HG02571 (cell line): ENCODE measurements around the gene CST4.
"Not testable (repeated sequence)": the region's sequence is repeated elsewhere in the genome, so short reads cannot be mapped to it uniquely, and the experiment has no call there.

ENCODE experiments used
- ATAC-seq: cut with Tn5 transposase; IDR thresholded peaks from one replicate; pipeline ENCODE4 v1.9.1; 2021; ENCODE audit warnings: mild to moderate bottlenecking, moderate library complexity; ENCODE audit not compliant: unreplicated experiment

Gene CST4

DNA sequence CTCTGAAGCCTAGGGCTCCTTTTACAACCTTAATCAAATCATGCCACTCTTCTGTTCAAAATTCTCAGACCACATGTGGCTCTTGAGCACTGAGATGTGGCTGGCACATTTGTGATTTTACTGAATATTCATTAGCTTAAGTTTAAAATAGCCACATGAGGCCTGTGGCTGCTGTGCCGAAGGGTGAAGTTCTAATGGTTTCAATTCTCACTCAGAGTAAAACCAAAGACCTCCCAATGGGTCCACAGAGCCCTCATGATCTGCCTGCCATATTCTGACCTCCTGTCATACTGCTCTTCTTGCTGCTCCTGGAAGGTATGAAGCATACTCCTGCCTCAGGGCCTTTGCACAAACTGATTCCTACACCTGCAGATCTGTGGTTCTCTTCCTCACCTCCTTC lies 43.3 kb downstream of the CST4 start:
- ATAC-seq, result no peak

DNA sequence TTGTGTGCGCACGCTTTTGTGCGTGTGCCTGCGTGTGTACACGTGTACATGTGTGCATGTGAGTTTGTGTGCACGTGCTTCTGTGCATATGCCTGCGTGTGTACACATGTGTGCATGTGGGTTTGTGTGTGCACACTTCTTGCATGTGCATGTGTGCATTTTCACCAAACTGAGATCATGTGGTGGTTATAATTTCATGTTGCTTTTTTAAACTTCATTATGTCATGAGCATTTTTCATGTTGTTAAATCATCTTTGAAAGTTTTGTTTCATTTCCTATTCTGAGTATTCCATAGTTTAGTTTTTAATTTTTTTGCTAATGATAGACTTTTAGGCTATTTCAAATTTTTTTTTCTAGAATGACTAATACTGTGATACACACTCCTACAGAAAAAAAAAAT lies 44.7 kb downstream of the CST4 start:
- no peak for ATAC-seq

DNA sequence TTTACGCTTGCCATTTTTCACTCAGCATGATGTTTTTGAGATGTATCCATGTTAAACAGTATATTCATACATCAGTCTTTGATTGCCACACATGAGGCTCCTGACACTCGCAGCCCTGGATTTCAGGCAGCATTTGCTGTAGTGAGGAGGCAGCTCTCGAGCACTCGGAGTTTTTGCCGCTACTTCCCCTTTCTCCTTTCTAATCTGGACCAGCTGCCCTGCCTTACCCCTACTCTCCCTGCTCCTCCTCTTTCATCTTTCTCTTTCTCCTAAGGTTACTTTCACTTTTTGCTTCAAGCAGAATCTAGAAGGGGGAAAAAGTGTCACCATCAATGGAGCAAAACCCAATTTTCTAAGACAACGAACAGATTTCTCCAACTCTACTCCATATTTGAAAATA lies 45.2 kb downstream of the CST4 start:
- no peak for ATAC-seq

DNA sequence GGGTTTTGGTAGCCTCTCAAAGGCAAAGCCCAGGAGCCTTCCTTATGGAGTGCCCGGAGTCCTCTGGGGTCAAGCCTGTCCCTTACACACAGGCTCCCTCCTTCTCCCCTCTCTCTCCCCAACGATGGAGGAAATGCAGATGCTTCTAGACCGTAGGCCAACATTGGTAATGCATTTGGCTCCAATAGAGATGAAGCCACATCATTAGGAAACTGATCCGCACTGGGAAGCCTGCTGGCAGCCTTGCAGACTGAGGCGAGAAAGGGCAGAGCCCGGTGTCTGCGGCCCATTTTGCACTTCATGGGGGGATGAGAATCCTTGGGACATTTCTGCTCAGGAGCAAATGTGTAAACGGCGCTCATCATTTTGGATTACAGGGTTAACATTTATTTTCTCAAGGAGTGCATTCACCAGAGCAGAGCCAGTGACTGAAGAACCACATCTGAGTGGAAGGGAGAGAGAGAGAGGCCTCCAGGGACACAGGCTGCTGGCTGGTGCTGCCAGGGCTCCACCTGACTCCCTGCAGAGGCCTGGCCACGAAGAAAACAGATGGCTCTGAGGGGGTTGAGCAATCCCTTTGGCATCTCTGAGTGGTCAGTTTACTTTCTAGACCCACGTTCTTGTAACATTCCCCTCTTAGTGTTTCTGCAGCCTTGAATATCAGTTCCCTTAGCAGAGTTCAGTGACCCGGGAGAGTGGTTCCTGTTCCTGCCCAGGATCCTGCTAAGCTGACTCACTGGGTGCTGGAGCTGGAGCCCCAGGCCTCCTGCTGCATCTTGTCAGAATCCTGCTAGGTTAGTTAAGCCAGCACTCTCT lies 46.7 kb downstream of the CST4 start:
- no peak for ATAC-seq

DNA sequence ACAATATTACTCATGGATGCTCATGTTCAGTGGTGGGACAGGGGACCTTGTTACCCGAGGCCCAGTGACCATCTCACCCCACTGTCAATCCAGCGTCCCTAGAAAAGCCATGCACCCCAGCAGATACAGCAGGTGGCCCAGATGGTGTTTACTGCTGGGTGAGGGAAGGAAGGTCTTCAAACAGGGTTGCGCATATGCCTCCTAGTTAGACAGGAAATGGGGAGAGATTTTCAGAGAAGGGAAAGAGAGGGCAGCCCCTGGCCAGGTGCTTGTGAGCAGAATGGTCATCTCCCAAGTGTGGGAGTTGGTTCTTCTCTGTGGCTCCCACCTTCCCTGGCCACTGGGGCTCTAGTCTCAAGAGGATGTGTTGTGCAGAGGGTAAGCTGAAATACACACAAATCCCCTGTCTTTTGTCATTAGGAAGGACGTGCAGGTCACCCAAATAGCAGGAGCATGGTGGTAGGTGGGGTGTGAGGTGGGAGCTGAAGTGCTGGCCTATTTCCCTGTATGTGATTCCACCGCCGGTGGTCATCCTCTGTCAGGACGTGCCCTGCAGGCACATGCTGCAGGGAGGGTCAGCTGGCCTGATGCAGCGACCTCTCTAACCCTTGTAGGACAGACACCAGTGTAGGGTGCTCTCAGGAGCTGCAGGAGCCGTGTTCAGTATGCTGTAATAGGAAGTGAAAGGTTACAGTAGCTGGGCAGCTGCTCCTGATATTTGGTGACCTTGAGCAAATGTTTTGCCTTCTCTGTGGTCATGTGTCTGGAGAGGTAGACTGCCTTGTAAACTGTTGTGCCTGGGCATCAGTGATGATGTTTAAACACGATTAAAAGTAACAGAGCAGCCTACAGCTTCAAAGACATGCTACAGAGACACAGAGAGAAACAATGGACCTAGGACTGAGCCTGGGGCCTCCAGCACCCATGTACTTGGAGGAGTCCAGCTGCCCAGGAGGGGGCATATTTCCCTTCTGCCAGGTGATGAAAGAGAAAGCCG lies 47.9 kb downstream of the CST4 start:
- ATAC-seq, result no peak

DNA sequence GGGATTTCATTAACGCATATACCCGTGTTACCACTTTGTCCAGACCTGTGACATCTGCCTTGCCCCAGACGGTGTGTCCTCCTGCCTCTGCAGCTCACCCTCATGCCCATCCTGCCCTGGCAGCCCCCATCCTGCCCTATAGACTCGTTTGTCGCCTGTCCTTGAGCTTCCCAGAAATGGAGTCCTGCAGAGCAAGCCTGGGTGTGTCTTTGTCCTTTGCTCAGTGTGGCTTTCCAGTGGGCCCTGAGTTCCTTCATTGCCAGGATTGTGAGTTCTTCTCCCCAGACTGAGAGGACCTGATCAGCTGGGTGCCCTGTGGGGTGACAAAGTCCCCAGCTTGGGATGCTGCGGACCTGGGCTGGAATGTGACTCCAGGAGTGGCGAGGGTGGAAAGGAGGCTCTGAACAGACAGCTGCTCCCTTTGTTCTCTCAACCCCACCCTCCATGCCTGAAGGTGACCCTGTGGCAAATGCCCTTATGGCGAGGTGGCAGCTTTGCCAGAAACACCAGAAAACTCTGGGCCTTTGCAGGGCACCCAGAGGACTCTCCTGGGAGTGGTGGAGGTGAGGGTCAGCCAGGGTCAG lies 48.7 kb downstream of the CST4 start:
- no peak for ATAC-seq

DNA sequence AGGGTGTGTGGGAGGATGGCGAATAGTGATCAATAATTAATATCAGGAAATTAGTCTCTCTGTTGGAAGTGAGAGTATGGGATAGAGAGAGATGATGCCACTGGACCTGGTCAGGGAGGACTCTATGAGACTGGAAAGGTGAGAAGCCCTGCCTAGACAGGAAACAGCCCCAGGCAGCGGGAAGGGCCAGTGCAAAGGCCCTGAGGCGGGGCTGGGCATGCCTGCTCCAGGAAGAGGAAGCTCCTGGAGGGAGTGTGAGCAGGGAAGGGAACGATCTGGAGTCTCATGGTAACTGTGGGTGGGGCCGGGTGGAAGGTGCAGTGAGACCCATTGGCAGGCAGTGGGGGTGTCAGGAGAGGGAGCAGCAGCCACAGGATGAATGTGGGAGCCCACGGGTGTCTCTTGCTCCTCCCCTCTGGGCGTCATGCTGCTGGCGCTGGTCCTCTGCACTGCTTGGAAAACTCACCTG lies 49.3 kb downstream of the CST4 start:
- no peak for ATAC-seq

DNA sequence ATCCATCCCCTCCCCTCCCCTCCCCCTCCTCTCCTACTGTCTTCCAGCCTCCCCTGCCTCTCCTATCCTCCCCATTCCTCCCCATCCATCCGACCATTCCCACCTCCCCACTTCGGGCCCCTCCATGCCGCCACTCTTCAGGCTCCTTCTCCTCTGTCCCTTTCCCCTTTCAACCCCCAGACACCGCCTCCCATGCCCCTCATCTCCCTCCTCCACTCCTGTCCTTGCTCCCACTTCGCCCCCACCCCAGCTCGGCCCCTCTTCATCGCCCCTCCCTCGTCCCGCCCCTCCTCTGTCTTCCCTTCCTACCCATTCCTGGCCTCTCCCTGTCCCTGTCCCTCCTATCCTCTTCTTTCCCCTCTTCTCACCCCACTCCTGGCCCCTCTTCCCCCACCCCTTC lies 50.5 kb downstream of the CST4 start:
- no peak for ATAC-seq

DNA sequence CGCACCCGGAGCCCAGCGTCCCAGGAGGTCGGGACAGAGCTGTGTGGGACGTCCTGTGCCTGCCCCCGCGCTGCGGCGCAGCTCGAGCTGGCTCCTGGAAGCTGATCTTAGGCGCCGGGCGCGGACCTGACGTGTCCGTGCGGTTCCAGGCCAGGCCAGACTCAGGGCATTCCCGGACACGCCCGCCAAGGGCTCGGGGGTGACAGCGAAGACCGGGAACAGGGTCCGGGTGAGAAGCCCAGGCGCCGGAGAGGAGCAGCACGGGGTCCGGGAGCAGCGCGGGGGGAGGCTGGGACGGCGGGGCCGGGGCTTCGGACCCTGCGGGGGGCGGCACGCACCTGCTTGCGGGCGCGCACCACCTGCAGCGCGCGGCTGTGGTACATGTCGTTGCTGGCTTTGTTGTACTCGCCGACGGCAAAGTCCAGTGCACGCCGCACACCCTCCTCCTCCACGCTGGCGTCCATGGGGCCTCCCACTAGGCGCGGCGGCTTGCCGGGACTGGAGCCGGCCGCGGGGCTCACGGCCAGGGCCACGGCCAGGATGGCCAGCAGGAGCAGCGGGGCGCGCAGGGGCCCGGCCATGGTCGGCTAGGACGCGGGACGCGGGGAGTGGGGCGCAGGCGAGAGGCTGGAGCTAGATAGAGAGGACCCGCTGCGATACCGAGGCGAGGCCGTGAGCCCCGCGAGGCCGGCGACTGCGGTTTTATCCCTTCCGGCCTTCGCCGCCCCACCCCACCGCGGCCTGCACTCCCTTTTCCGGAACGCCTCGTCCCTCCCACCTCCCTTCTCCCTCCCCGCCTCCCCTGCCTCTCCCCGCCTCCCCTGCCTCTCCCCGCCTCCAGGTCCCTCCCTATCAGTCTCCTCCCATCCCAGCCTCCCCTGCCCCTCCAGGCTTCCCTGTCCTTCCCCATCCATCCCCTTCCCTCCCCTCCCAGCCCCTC lies 51.3 kb downstream of the CST4 start, which contains the start of gene CST3:
TSS of gene CST3 (minus strand) at position 674 of the 940 bp plus-strand sequence. CDS start at position 581, 93 bp downstream.
- peak; percentile 58 for ATAC-seq

DNA sequence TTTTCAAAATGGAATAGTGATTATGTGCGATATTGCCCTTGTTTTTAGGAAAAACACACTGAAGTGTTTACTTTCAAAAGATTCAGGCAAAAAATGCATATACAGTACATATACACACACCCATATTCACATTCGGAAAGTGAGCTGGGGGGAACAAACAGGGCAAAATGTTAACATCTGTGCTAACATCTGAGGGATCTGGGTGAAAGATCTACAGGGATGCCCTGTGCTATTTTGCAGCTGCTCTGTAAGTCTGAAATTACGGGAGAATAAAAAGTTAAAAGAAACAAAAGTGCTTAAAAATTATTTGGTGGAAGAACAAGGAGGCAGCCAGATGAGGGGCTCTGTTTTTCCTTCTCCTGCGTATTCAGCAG lies 51.9 kb downstream of the CST4 start:
- no peak for ATAC-seq

DNA sequence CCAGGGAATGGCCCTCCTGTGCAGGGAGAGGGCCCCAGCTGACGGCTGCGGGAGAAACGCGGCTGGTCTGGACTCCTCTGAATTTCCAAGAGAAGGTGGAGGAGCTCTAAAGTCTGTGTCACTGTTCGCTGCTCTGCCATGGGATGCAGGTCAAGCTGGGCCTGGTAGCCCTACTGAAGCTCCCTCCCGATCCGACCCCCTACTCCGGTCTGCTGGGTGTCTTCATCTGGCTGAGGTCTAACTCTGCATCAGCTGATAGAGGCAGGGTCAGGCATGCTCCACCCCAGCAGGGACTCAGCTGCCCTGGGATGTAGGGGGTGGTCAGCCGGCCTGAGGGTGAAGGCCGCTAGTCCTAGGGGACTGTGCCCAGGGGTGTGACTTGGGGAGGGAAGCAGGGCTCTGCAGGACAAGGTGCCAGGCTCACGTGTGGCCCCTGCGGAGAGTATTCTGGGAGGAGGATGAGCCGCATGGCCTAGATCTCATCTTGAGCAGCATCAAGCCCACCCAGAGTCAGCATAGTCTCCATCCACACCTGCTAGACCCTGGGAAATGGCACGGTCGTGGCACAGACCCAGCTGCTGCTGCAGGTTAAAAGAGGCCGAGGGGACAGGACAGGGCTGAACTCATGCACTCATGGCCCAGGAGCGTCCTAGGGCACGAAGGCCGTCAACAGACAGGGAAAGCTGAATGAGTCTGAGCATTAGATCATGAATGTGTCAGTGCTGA lies 52.5 kb downstream of the CST4 start:
- ATAC-seq, result no peak

DNA sequence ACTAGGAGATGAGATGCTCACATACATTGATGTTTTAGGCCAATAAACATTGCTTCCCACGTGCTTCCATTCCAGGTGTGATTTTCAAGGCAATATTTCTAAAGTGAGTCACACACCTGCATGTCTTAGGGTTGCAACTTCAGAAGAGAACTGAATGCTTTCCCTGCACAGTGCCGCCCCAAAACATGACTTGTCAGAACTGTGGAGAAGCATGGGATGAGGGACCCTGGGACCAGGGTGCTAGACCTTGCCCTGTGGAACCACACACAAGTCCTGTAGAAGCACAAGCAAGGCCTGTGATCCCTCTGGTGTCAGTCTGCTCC lies 53.1 kb downstream of the CST4 start:
- not testable (repeated sequence) for ATAC-seq
